OCI-LY3 (cell line): ENCODE measurements around the gene WDR77.

Experiments
- CTCF ChIP-seq: fragments of 200-600, 300-600 bp; sonication (generic); IDR thresholded peaks from 2 replicates; pipeline ENCODE4 v1.5.1; 2014; ENCODE audit warnings: antibody characterized with exemption, low read length, low read depth
- EZH2phosphoT487 ChIP-seq: fragments of 200-600 bp; shearing (Covaris generic); IDR thresholded peaks from 2 replicates; pipeline ENCODE4 v1.6.1; 2018; ENCODE audit warnings: antibody characterized with exemption, mixed run types, low read depth

GRCh38 chr1:111402083-111402482 is 47.0 kb downstream of the WDR77 start:
- no peak for TF ChIP-seq CTCF
- no peak for TF ChIP-seq EZH2phosphoT487
